Measurements from ENCODE around the gene GORASP2. TPM values are rescaled to one million over a fixed set of nuclear protein-coding genes. Genes with fewer than 3 reads are reported as not detected.

GORASP2 gene
- total RNA-seq, 4 donors from 2014 or later = 37.7 to 66.2 (median 52.3) TPM

DNA sequence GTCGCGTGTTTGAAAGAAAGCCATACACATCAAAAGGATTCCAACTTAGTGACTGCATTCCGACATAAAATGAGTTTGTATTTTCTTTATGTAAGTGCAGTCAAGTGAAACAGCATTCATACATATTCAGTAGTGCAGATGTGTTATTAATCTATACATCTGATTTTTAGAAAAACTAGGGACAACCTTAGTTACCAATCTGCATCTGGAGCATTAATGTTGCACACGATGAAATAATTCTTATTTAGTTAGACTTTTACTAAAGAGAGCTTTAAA, 1.9 kb downstream of the GORASP2 start:
- no peak for DNase-seq (ENCODE audit: low spot score in 2 of 2)
- no peak overlapping the region for H3K4me3 ChIP-seq (ENCODE audit: low read depth, poor library complexity, severe bottlenecking)

DNA sequence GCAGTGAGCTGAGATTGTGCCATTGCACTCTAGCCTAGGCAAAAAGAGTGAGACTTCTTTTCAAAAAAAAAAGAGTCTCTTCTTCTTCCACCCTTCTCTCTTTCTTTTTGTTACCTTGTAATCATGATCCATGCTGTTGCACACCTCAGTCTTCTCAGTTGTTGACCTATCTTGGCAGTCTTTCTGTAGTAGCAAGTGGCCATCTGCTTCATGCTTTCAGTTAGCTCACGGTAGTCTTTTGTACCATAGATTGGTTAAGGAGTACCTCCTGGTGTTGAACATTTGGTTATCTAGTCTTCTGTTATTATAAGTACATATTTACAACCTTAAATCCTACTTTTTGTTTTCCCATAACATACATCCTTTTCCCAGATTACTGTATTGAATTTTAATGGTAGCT, 3.1 kb downstream of the GORASP2 start:
- 51 to 77% methylated on average over 1 of the region's 1 CpG for WGBS, 2 donors
- intact Hi-C loops (cut with DNase I; ENCODE audit: low total_unique reads) = no loop called here
- no peak overlapping the region for H3K4me3 ChIP-seq (ENCODE audit: low read depth, poor library complexity, severe bottlenecking)
- no peak for DNase-seq (ENCODE audit: low spot score in 2 of 2)
- TF ChIP-seq, protein P1, sequence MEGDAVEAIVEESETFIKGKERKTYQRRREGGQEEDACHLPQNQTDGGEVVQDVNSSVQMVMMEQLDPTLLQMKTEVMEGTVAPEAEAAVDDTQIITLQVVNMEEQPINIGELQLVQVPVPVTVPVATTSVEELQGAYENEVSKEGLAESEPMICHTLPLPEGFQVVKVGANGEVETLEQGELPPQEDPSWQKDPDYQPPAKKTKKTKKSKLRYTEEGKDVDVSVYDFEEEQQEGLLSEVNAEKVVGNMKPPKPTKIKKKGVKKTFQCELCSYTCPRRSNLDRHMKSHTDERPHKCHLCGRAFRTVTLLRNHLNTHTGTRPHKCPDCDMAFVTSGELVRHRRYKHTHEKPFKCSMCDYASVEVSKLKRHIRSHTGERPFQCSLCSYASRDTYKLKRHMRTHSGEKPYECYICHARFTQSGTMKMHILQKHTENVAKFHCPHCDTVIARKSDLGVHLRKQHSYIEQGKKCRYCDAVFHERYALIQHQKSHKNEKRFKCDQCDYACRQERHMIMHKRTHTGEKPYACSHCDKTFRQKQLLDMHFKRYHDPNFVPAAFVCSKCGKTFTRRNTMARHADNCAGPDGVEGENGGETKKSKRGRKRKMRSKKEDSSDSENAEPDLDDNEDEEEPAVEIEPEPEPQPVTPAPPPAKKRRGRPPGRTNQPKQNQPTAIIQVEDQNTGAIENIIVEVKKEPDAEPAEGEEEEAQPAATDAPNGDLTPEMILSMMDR (IDR thresholded peaks at IDR 0.05) = no peak
- TF ChIP-seq POLR2A (IDR thresholded peaks at IDR 0.05) = no peak

More for the DNA sequence above, 1.9 kb downstream of the GORASP2 start:
- WGBS, 2 donors = 19 to 28% methylated on average over 4 of the region's 4 CpGs
- intact Hi-C loops (cut with DNase I; ENCODE audit: low total_unique reads) = no loop called here
- TF ChIP-seq, protein P1 (IDR thresholded peaks at IDR 0.05) = no peak
- TF ChIP-seq POLR2A (IDR thresholded peaks at IDR 0.05) = no peak

DNA sequence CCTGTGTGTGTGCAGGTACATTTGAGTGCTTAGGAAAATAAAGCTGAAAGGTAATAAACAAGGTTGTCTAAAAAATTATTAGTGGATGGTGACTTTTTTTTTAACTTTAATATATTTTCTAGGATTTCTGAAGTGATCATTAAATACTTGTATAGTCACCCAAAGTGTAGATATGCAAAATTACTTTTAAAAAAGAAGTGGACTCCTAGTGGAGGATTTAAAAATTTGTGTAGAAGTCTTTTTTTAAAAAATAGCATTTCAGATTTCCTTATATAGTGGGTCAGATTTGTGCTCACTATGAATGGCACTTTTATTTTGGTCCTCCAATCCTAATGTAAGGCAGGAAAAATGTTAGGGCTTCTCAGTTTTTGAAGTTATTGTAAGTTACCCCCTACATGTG, 3.9 kb downstream of the GORASP2 start:
- intact Hi-C loops (cut with DNase I; ENCODE audit: low total_unique reads) = no loop called here
- no peak for DNase-seq (ENCODE audit: low spot score in 2 of 2)
- no peak overlapping the region for H3K4me3 ChIP-seq (ENCODE audit: low read depth, poor library complexity, severe bottlenecking)
- no peak for TF ChIP-seq POLR2A (IDR thresholded peaks at IDR 0.05)
- TF ChIP-seq, protein P1 (IDR thresholded peaks at IDR 0.05) = no peak

DNA sequence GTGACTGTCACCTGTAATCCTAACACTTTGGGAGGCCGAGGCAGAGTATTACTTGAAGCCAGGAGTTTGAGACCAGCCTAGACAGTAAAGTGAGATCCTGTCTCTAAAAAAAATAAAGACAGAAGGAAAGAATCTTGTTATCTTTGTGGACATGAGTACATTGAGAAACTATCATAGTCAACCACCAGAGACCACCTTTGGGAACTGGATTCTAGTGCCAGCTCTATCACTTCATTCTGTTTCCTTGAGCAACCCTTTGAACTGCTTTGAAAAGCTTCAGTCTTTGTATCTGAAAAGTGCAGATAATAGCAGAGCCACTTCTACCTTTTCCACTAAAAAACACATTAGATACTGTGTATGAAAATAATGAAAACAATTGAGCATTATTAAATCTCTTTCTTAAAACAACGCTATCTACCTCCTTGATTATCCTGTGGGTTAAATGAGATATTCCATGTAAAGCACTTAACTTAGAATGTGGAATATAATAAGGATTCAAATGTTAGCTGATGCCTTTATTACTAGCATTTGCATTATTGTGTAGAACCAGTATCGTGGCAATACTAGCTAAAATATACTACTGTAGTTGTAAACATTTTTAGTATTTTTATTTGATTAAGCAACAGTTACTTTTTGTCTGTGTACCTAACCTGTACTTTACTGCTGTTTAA, 8.8 kb downstream of the GORASP2 start:
- TF ChIP-seq POLR2A (IDR thresholded peaks at IDR 0.05) = no peak
- TF ChIP-seq, protein P1 (IDR thresholded peaks at IDR 0.05) = no peak
- no peak overlapping the region for H3K4me3 ChIP-seq (ENCODE audit: low read depth, poor library complexity, severe bottlenecking)
- 63 to 78% methylated on average over 3 of the region's 3 CpGs for WGBS, 2 donors
- intact Hi-C loops (cut with DNase I; ENCODE audit: low total_unique reads) = no loop called here
- no peak for DNase-seq (ENCODE audit: low spot score in 2 of 2)

DNA sequence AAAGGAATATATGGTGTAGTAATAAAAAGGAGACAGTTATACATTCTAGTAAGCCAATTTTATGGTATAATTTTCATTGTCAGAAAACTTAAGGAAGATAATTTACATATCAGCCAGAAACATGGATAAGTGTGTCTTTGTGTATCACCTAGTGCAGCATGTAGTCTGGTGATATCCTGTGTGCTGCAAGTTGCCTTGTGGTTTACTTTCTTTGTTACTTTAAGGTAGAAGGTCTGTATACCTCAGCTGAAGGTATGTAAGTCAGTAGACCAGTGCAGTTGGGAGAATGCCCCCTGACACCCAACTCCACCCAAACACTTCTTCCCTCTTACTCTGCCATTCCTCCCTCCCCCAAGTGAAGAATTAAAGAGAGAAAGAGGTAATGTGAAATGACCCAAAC, 11.0 kb downstream of the GORASP2 start:
- DNase-seq (ENCODE audit: low spot score in 2 of 2) = no peak
- TF ChIP-seq POLR2A (IDR thresholded peaks at IDR 0.05) = no peak
- TF ChIP-seq, protein P1 (IDR thresholded peaks at IDR 0.05) = no peak
- intact Hi-C loops (cut with DNase I; ENCODE audit: low total_unique reads) = no loop called here
- H3K4me3 ChIP-seq (ENCODE audit: low read depth, poor library complexity, severe bottlenecking) = no peak overlapping the region

DNA sequence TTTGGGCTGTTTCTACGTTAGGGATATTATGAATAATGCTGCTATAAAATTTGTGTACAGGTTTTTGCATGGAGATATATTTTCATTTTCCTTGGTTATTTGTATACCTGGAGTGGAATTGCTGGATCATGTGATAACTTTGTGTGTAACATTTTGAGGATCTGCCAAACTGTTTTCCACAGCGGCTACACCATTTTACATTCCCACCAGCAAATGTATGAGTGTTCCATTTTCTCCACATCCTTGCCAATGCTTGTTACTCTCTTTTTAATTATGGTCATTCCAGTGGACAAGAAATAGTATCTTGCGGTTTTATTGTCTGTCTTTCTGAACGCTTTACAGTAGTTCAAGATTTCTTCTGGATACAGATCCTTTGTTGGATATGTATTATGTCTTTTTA, 13.6 kb downstream of the GORASP2 start:
- 83 to 88% methylated on average over 4 of the region's 4 CpGs for WGBS, 2 donors
- TF ChIP-seq, protein P1 (IDR thresholded peaks at IDR 0.05) = no peak
- no peak for DNase-seq (ENCODE audit: low spot score in 2 of 2)
- no peak overlapping the region for H3K4me3 ChIP-seq (ENCODE audit: low read depth, poor library complexity, severe bottlenecking)
- intact Hi-C loops (cut with DNase I; ENCODE audit: low total_unique reads) = no loop called here
